HL-60/S4 treated with phorbol 12-myristate 13-acetate at 8.2 ng/mL for 4 days and 3 days (cell line): ENCODE measurements around the gene UPP1.
"Not testable (repeated sequence)": the region's sequence is repeated elsewhere in the genome, so short reads cannot be mapped to it uniquely, and the experiment has no call there.

Experiments used
- in situ Hi-C: fragments of 300-500 bp; cut with MboI; formaldehyde crosslinking; loops from 2 replicates; pipeline ENCODE4 v1.15.0; 2022; ENCODE audit warnings: low sequenced_read_pairs

Gene UPP1

GRCh38 chr7:48108959-48109847 lies 20.1 kb downstream of the UPP1 start:
- in situ Hi-C loops, result no loop called here

GRCh38 chr7:48109848-48110663 lies 21.0 kb downstream of the UPP1 start:
- in situ Hi-C loops, result no loop called here

GRCh38 chr7:48110868-48111267 lies 21.8 kb downstream of the UPP1 start:
- in situ Hi-C loops, result no loop called here

DNA sequence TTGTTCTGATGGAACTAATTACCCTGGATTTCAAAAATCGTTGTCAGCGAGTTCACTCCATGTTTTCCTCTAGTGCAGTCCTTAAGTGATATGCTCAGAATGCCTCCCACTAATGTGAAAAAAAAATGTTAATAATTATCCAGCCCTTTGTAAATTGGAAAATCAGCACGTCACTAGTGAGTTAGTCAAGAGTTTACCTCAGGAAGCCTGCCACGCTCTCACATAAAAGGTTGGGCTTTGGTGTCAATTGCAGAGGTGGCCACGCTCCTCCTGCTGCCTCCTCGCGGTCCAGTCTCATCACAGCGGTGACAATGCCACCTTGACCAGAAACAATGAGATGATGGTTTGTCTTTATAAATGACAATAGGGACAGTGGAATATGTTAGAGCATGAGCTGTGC lies 22.5 kb downstream of the UPP1 start:
- in situ Hi-C loops, result no loop called here

DNA sequence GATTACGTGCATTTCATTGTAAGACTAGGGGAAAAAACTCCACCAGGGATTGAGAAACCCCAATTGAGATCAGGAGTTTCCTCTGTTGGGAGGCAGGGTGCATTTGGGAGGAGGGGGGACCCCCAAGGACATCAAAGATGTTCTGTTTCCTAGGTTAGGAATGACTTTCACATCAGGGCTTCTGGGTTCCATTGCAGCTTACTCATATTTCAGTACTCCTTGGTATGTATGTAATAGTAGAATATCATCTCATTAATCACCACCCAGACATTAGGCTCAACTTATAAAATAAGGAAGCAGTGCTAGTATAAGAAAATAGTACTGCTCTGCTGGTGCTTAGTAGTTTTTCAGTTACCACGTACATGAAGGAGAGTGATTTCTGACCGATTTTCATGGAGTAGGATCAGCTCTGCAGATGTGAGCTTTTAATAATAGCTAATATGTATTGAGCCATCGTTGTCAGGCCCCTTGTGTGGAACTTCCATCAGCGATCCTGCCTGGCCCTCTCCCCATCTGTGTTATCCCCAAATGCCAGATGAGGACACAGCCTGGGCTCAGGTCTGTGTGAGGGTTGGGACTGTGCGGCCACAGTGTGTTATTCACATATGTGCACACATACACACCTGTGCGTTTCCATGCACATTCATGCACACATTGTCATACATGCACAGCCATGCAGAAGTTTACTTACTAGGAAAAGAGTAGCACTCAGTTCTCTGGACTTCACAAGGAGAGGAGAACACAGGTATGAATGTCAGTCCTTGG lies 23.5 kb downstream of the UPP1 start:
- in situ Hi-C loops, result no loop called here

- in situ Hi-C loops, result no loop called here
These were observed 24.2 kb downstream of the UPP1 start for GRCh38 chr7:48113275-48113674.

DNA sequence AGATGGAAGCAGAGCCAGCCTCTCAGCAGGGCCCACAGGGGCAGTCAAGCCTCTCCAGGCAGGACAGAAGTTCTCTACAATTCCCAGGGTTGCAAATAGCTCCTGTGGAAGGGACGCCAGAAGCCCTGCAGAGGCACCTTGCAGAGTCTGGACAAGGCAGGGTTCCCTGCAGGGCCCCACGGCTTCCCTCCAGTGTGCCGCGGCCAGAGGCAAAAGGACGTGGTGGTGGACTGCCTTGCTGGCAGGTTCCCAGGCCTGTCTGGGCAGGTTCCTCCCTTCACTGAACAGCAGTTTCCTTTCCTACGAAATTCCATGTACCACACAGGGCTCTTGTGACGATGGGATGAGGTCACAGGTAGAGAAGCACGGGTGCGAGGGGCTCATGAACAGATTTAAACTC lies 25.1 kb downstream of the UPP1 start:
- in situ Hi-C loops, result no loop called here

DNA sequence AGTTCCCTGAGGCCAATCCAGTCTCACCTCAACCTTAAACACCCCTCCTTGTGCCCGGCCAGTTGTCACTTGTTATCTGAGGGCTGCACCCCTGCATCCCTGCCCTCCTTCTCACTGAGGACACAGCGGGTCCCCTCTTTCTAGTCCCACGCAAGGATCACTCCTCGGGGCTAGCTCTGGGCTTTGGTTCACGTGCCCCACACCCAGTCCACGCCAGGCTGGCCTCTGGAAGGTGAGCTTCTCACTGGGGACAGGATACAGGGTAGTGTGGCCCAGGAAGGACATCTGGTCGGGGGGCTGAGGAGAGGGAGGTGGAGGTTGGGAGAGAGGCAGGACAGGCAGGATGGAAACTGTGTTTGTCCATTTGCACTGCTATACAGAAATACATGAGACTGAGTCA lies 25.5 kb downstream of the UPP1 start:
- in situ Hi-C loops, result no loop called here

- in situ Hi-C loops, result no loop called here
These were observed 27.0 kb downstream of the UPP1 start for GRCh38 chr7:48116043-48116442.

DNA sequence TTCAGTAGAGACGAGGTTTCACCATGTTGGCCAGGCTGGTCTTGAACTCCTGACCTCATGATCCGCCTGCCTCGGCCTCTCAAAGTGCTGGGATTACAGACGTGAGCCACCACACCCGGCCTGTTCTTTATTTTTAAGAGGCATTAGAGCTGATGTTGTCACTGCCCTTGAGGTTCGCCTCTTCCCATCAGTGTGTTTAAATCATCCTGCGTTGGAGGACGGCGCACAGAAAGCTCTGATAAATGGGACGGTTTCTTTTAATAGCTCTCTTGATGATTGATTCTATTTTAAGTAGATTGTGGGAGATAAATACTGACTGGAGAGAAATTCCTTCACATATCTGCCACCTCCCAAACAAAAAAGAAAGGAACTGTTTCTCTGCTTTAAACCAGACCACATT lies 29.0 kb downstream of the UPP1 start:
- in situ Hi-C loops, result no loop called here

DNA sequence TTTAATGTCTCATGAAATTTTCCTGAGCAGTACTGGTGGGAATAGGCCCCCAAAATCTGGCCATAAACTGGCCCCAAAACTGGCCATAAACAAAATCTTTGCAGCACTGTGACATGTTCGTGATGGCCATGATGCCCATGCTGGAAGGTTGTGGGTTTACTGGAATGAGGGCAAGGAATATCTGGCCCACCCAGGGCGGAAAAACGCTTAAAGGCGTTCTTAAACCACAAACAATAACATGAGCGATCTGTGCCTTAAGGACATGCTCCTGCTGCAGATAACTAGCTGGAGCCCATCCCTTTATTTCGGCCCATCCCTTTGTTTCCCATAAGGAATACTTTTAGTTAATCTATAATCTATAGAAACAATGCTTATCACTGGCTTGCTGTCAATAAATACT lies 31.5 kb downstream of the UPP1 start:
- in situ Hi-C loops, result not testable (repeated sequence)

- in situ Hi-C loops, result no loop called here
These were observed 37.0 kb downstream of the UPP1 start for GRCh38 chr7:48126037-48126436.

DNA sequence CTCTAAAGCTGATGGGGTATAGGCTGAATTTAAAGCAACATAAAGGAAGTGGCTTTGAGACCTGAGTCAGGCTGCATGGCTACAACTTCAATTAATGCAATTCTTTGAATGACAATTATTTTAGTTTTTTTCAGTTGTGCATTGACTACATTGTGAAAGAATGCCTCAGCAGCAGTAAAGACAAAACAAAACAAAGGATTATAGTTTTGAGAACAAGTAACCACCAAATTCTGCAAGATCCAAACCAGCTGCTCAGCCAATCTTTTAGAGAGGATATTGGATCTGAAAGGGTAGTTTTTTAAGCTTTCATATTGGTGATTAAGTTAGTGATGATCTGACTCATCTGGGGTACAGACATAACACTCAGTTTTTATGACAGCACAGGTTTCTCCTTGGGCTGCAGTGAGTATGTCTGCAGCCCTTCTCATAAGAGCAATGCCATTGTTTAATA lies 41.6 kb downstream of the UPP1 start:
- in situ Hi-C loops, result no loop called here

- in situ Hi-C loops, result no loop called here
These were observed 43.7 kb downstream of the UPP1 start for GRCh38 chr7:48132792-48133191.

DNA sequence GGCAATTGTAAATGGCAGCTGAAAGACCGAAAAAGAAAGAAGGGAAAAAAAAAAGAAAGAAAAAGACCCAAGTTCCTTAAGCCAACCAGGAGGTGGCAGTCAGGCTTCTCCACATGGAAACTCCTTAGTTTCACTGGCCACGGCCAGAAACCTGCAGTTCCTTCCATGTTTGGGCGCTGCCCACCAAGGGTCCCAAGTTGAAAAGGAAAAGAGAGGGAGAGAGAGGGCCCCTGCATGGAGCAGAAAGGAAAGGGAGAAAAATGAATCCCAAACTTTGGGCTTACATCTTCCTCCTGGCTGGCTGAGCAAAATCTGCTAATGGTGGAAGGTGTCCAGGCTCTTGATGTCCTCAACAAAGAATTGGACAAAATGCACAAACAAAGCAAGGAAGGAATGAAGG lies 50.4 kb downstream of the UPP1 start:
- in situ Hi-C loops, result no loop called here

DNA sequence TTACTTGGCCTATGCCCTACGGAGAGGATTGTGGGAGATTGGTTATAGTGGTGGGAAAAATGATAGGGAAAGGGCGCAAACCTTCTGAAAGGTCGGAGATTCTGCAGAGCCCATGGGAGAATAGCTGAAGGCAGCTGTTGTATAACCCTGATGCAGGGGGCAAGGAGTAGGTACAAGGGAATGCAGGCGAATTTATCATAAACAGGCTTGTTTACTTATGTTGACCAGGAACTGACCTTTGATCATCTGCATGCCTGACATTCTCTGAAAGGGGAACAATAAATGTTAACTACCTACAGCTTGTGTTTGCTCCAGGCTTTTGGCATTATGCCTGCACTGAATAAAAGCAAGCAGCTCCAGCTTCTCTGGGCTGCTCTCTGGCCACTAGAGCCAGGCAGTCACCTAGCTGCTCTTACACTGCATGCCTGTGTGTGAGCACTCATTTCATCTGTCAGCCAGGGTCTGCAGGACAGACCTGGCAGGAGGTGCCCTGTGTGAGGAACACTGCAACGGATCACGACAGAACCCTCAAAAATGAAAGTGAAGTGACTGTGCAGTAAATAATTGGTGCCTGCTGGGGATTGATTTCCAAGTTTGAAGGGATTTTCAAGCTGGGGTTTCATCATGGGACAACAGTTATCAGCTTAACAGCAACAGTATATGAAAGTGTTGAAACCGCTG lies 51.1 kb downstream of the UPP1 start:
- in situ Hi-C loops, result no loop called here

- in situ Hi-C loops, result no loop called here
These were observed 52.5 kb downstream of the UPP1 start for GRCh38 chr7:48141521-48141920.

DNA sequence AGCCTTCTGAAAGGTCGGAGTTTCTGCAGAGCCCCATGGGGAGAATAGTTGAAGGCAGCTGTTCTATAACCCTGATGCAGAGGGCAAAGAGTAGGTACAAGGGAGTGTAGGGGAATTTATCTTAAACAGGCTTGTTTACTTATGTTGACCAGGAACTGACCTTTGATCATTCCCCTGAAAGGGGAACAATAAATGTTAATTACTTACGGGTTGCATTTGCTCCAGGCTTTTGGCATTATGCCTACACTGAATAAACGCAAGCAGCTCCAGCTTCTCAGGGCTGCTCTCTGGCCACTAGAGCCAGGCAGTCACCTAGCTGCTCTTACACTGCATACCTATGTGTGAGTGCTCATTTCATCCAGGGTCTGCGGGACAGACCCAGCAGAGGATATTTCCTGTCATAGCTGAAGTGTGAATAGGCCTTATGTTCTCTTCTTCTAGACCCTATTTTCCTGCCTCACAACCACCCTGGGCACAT lies 55.3 kb downstream of the UPP1 start:
- in situ Hi-C loops, result no loop called here

GRCh38 chr7:48147078-48147591 lies 58.1 kb downstream of the UPP1 start:
- in situ Hi-C loops, result no loop called here

- in situ Hi-C loops, result not testable (repeated sequence)
These were observed 58.6 kb downstream of the UPP1 start for GRCh38 chr7:48147690-48148089.
